DLD1 (cell line): ENCODE results near the gene MTG1.
"Not testable (repeated sequence)": the region's sequence is repeated elsewhere in the genome, so short reads cannot be mapped to it uniquely, and the experiment has no call there.

Source experiments
- in situ Hi-C: cut with HindIII; loops from 2 replicates; pipeline ENCODE4 v1.10.0; 2017; ENCODE audit warnings: low sequenced_read_pairs

MTG1 gene

GRCh38 chr10:133421336-133422222 lies 27.6 kb downstream of the MTG1 start:
- in situ Hi-C loops = no loop called here

GRCh38 chr10:133422223-133422806 lies 28.4 kb downstream of the MTG1 start:
- in situ Hi-C loops = no loop called here

GRCh38 chr10:133422807-133423771 lies 29.1 kb downstream of the MTG1 start:
- in situ Hi-C loops = no loop called here

GRCh38 chr10:133424102-133424501 lies 30.1 kb downstream of the MTG1 start:
- in situ Hi-C loops = not testable (repeated sequence)

- in situ Hi-C loops = not testable (repeated sequence)
These were observed 30.6 kb downstream of the MTG1 start, which contains the start of gene SPRN for GRCh38 chr10:133424601-133425000. Gene SPRN (minus strand): TSS chr10:133424625. CDS start chr10:133423681, 944 bp downstream.

GRCh38 chr10:133429571-133429970 lies 35.6 kb downstream of the MTG1 start:
- in situ Hi-C loops = not testable (repeated sequence)

GRCh38 chr10:133431888-133432613 lies 38.1 kb downstream of the MTG1 start:
- in situ Hi-C loops = not testable (repeated sequence)

GRCh38 chr10:133432789-133433188 lies 38.8 kb downstream of the MTG1 start:
- in situ Hi-C loops = not testable (repeated sequence)

GRCh38 chr10:133438711-133439273 lies 44.8 kb downstream of the MTG1 start:
- in situ Hi-C loops = no loop called here

GRCh38 chr10:133439517-133440461 lies 45.8 kb downstream of the MTG1 start:
- in situ Hi-C loops = no loop called here

- in situ Hi-C loops = no loop called here
These were observed 46.8 kb downstream of the MTG1 start for GRCh38 chr10:133440633-133441285.

- in situ Hi-C loops = not testable (repeated sequence)
These were observed 47.4 kb downstream of the MTG1 start for GRCh38 chr10:133441356-133441755.

GRCh38 chr10:133441780-133442179 lies 47.8 kb downstream of the MTG1 start:
- in situ Hi-C loops = no loop called here

- in situ Hi-C loops = no loop called here
These were observed 48.4 kb downstream of the MTG1 start for GRCh38 chr10:133442191-133442966.

- in situ Hi-C loops = no loop called here
These were observed 49.3 kb downstream of the MTG1 start for GRCh38 chr10:133442967-133443924.
